ENCODE data around the gene ZNF765. TPM values are rescaled to one million over a fixed set of nuclear protein-coding genes. Genes with fewer than 3 reads are reported as not detected.
"Not testable (repeated sequence)": the region's sequence is repeated elsewhere in the genome, so short reads cannot be mapped to it uniquely, and the experiment has no call there.

ZNF765 gene
- total RNA-seq, 1 donor from 2014 or later, result 12.9 TPM

GRCh38 chr19:53420520-53421315, 25.8 kb downstream of the ZNF765 start:
- not testable (repeated sequence) for DNase-seq (ENCODE audit: low spot score)

- no peak for DNase-seq (ENCODE audit: low spot score)
These were observed 27.6 kb downstream of the ZNF765 start for GRCh38 chr19:53422551-53422950.

DNA sequence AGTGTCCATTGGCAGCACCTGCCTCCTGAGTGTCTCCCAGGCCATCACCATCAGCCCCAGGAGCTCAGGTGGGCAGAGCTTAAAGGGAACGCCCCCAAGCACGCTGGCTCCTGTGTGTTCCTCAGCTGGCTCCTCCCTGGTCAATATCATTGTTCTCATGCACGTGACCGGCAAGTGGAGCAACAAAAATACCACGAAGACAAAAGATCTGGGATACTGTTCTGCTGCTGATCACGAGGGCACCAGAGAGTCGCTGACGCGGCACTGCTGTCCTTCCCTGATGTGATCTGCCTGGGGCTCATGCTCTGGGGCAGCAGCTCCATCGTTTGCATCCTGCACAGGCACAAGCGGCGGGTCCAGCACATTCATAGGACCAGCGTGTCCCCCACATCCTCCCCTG, 28.1 kb downstream of the ZNF765 start:
- DNase-seq (ENCODE audit: low spot score), result not testable (repeated sequence)

- DNase-seq (ENCODE audit: low spot score), result not testable (repeated sequence)
These were observed 28.7 kb downstream of the ZNF765 start for GRCh38 chr19:53423680-53424079.

GRCh38 chr19:53424968-53425597, 30.1 kb downstream of the ZNF765 start:
- peak; percentile 82 for DNase-seq (ENCODE audit: low spot score)

DNA sequence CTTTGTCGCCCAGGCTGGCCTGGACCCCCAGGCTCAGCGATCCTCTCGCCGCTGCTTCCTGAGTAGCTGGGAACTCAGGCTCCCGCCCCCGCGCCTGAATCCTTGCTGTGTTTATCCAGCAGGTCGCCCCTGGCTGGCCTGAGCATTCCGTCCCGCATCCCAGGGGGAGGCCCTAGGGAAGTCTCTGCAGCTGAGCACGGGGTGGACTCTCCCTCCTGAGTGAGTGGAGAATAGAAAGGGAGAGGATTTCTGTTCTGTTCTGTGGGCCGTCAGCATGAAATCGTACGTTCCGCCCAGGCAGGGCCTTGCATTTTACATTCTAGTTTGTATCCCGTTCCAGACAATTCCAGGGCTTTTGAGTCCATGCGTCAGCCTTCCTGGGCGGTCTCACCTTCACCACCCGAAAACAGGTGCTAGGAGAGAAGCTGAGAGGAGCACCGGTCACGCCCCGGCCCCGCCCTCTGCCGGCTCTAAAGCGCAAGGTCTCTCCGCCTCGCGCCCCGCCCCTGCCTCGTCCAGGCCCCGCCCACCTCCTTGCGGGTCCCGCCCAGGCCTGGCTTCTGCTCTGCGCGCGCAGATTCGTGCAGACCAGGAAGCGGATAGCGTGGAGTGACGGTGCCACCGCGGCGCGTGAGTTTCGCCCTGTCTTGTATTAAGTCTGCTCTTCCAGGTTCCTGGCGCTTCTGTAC, 36.6 kb downstream of the ZNF765 start, which contains the start of gene ZNF761:
Gene ZNF761 (plus strand): TSS at position 586 of the 689 bp plus-strand sequence. CDS start 15,285 bp downstream, outside the sequence.
- DNase-seq (ENCODE audit: low spot score), result peak; percentile 97

GRCh38 chr19:53432088-53432661, 37.2 kb downstream of the ZNF765 start:
- DNase-seq (ENCODE audit: low spot score), result no peak

DNA sequence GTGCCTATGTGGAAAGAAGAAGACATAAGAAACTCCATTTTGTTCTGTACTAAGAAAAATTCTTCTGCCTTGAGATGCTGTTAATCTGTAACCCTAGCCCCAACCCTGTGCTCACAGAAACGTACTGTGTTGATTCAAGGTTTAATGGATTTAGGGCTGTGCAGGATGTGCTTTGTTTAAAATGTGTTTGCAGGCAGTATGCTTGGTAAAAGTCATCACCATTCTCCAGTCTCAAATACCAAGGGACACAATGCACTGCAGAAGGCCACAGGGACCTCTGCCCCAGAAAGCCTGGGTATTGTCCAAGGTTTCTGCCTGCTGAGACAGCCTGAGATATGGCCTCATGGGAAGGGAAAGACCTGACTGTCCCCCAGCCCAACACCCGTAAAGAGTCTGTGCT, 48.9 kb downstream of the ZNF765 start:
- DNase-seq (ENCODE audit: low spot score), result not testable (repeated sequence)

DNA sequence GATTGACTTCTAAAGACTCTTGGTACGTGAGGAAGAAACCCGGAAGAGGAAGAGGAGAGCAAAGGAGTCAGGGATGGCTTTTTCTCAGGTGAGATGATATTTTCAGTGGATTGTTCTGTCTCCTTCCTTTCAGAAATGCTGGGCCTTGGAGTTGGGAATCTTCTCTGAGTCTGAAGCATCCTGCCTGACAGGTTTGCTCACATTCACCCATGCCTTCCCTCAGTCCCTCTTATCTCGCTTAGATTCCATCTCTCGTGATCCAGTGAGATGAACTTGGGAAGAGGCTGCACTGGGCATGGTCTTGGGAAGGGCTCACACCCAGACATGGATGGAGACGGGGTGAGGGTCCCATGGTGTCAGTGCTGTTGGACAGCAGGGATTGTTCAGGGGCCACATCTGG, 52.2 kb downstream of the ZNF765 start:
- not testable (repeated sequence) for DNase-seq (ENCODE audit: low spot score)

DNA sequence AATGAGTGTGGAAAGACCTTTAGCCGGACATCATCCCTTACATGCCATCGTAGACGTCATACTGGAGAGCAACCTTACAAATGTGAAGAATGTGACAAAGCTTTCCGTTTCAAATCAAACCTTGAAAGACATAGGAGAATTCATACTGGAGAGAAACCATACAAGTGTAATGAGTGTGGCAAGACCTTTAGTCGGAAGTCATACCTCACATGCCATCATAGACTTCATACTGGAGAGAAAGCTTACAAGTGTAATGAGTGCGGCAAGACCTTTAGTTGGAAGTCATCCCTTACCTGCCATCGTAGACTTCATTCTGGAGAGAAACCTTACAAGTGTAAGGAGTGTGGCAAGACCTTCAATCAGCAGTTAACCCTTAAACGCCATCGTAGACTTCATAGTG, 60.9 kb downstream of the ZNF765 start:
- no peak for DNase-seq (ENCODE audit: low spot score)

GRCh38 chr19:53460131-53460721, 65.3 kb downstream of the ZNF765 start:
- DNase-seq (ENCODE audit: low spot score), result peak; percentile 49

- no peak for DNase-seq (ENCODE audit: low spot score)
These were observed 66.9 kb downstream of the ZNF765 start for GRCh38 chr19:53461866-53462265.

- no peak for DNase-seq (ENCODE audit: low spot score)
These were observed 67.9 kb downstream of the ZNF765 start for GRCh38 chr19:53462861-53463260.

- DNase-seq (ENCODE audit: low spot score), result peak; percentile 79
These were observed 68.3 kb downstream of the ZNF765 start for GRCh38 chr19:53463263-53463662.

DNA sequence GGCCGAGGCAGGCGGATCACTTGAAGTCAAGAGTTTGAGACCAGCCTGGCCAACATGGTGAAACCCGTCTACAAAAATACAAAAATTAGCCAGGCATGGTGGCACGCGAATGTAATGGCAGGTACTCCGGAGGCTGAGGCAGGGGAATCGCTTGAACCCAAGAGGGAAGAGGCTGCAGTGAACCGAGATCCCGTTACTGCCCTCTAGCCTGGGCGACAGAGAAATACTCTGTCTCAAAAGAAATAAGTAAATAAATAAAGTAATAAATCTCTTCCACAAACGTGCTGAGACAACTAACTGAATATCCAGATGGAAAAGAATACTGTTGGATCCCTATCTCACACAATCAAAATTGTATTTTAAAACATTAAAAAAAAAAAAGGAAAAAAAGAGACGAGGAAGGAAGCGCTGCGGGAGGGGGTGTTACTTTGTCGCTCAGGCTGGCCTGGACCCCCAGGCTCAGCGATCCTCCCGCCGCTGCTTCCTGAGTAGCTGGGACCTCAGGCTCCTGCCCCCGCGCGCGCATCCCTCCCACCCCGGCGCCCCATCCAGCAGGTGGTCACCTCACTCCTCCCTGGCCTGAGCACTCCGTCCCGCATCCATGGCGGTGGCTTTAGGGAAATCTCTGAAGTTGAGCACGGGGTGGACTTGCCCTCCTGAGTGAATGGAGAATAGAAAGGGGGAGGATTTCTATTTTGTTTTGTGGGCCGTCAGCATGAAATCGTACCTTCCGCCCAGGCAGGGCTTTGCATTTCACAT, 72.0 kb downstream of the ZNF765 start:
- DNase-seq (ENCODE audit: low spot score), result peak; percentile 14

- DNase-seq (ENCODE audit: low spot score), result peak; percentile 97
These were observed 72.7 kb downstream of the ZNF765 start, which contains the start of gene ZNF813 for GRCh38 chr19:53467485-53468262. Gene ZNF813 (plus strand): TSS chr19:53467733. CDS start chr19:53483823, 16,090 bp downstream.

DNA sequence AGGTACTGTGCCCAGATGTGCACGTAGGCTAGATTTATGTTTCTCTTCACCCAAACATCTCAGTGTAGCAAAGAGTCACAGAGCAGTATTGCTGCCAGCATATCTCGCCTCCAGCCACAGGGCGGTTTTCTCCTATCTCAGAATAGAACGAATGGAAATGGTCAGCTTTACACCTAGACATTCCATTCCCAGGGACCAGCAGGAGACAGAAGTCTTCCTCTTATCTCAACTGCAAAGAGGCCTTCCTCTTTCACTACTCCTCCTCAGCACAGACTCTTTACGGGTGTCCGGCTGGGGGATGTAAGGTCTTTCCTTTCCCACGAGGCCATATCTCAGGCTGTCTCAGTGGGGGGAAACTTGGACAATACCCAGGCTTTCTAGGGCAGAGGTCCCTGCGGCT, 73.7 kb downstream of the ZNF765 start:
- not testable (repeated sequence) for DNase-seq (ENCODE audit: low spot score)

DNA sequence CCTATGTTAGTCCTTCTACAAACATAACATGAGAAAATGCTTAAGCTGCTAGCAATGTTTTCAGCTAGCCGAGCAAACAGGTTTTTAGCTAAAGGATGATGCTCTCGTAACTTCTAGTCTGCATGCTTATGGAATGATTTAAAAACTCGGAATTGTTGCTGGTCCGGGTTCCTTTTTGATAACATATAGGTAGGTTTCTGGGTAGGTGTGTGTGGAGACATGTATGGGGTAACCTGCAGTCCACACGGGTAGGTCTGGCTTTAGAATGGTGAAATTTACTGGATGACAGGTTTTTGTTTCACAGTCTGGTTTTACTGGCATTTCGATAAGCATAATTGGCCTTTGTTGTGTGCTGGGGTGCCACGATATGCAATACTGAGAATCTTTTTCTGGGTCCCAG, 77.0 kb downstream of the ZNF765 start:
- no peak for DNase-seq (ENCODE audit: low spot score)

GRCh38 chr19:53474832-53475231, 79.9 kb downstream of the ZNF765 start:
- not testable (repeated sequence) for DNase-seq (ENCODE audit: low spot score)

GRCh38 chr19:53475470-53475869, 80.5 kb downstream of the ZNF765 start:
- not testable (repeated sequence) for DNase-seq (ENCODE audit: low spot score)

All from mucosa of gallbladder (tissue), 1 donor.